HG03025 (cell line): ENCODE measurements around the gene POU2F3.

Experiments used
- ATAC-seq: cut with Tn5 transposase; IDR thresholded peaks from one replicate; pipeline ENCODE4 v1.9.1; 2021; ENCODE audit warnings: mild to moderate bottlenecking, moderate library complexity; ENCODE audit not compliant: unreplicated experiment, low FRiP score

Gene POU2F3

DNA sequence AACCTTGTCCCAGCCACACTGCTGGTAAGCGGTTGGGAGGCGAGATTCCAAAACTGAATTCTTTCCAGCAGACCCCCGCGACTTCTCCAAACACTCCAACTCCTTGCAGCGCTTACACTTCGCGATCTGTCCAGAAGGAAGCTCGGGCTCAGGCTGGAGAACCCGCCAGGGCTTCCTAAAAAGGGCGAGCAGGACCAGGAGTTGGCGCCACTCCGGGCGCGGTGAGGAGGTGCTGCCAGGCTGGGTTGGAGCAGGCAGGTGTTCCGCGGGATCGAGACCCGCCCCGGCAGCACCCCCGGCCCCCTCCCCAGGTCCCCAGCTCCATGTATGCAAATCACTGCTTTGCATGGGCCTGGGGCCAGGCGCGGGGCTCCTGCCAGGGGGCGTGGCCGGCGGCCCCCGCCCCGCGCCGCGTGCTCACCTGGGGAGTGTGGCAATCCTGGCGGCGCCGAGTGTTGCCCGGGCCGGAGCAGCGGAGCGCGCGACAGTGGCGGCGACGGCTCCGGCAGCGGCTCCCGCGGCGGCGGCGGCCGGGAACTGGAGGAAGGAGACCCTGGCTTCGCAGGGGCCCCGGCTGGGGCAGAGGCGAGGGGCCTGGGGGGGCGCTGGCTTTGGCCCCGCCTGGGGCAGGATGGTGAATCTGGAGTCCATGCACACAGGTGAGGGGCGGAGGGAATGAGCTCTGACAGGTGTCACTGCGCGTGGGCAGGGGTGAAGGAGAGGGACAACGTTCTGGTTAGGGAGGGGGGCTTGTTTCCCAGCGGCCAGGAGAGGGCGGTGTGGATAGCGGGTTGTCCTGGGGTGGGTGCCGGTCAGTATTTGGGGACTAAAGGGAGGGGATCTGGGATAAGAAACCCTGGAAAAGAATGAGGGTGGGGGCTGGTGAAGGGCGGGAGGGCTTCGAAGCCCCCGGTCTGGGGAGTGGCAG, at the start of gene POU2F3:
Gene POU2F3, plus strand, starts transcription at position 428 of the 928 bp plus-strand sequence. Its CDS starts 204 bp downstream, at position 632.
- ATAC-seq = no peak

GRCh38 chr11:120191058-120191457, 48.9 kb upstream of the POU2F3 start:
- ATAC-seq = no peak

- no peak for ATAC-seq
Measured at GRCh38 chr11:120192831-120193625, 46.9 kb upstream of the POU2F3 start.

DNA sequence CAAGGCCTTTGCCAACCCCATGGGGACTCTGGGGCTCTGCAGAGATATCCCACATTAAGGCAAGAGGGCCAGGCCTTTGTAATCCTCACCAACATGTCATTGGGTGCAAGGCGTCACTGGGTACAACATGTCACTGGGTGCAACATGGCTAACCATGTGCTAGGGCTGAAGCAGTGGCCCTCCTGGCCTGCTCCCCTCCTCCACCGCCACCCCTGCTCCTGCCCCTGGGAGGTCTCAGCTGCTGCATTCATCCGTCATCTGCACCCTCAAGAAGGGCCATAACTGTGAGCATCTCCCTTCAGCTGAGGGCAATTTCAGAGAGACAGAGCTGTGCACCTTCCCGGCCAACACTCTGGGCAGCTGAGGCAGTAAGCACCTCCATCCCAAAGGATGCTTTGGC, 45.8 kb upstream of the POU2F3 start:
- no peak for ATAC-seq

GRCh38 chr11:120195601-120196320, 44.2 kb upstream of the POU2F3 start:
- ATAC-seq = no peak

DNA sequence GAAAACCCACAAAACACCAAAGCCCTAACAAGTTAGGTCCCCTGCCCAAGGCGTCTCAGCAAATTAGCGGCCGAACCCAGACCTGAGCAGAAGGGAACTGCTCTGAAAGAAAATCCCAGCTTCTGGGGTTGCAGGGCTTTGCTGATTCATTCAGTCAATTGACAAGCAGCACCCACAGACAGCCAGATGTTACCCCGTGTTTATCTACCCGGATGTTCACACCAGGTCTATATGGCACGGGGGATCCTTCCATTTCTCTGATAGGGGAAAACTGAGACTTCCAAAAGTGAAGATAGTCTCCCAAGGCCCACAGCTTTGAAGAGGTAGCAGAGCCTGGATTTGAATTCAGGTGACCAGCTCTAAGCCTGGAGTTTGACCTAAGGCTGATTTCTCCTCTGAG, 43.1 kb upstream of the POU2F3 start:
- no peak for ATAC-seq

DNA sequence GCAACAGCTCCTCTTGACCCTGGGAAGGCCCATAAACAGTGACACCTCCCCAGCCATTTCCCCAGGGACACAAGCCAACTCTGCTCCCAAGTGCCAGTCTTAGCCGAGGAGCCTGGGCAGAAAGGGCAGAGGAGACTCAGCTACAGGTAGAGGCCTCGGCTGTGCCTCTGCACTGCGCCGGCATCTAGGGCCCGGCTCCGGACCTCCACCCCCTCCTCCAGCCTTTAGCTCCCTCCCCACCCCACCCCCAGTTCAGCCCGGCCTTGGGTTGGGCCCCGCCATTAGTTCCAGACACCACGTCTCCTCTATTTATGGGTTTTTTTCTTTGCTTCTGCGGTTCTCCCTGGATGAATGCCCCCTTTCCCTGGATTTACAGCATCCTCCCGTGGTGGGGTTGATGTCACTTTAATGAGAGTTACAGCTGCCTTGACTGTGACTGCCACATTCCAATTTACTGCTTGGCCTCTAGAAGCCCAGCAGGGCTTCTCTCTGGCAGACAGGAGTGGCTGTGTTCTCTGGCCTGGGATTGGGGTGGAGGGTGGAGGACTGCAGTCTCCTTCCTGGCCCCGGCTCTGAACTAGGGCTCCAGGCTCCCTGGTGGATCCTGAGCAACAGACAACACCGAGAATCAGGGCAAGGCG, 42.6 kb upstream of the POU2F3 start:
- no peak for ATAC-seq

GRCh38 chr11:120197977-120198376, 42.0 kb upstream of the POU2F3 start:
- no peak for ATAC-seq

DNA sequence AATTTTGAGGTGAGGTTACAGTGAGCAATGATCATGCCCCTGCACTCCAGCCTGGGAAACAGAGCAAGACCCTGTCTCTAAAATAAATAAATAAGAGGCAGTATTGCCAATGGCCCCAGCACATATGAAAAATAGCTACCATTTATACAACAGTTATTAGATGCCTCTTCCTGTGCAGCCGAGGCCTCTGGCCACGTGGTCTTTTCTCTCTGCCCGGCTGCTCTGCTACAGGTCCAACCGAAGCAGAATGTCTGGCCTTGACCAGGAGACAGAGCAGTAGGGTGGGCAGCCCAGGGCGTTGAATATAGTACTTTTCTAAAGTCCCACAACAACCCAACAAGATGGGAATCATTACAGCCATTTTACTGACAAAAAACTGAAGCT, 41.5 kb upstream of the POU2F3 start:
- ATAC-seq = no peak

DNA sequence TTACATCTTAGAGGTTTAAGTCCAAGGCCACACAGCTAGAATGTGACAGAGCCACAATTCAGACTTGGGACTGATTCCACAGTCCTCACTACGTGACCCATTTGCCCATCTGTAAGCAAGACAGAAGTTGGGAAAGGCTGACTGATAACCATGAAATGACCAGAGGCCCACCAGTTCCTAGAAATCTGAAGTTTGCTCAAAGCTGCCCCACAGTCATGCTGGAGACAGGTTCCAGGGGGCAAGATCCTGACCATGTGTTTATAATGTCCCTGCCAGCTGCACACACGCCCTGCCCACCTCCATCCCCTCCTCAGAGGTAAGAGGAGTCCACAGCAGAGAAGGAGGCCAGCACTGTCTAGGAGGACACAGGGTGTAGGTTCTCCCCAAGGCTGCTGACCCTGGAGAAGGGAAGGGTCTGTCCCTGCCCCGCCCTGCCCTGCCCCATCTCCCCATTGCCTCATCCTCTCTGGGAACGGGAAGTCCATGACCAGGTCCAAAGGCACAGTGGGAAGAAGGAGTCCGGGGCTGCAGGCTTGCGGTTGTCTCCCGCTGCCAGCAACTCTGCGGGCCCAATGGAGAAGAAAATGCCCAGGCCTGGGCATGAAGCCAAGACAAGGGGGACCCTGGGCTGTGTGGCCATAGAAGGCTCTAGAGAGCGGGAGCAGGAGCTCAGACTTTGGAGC, 41.0 kb upstream of the POU2F3 start:
- no peak for ATAC-seq

- no peak for ATAC-seq
Measured at GRCh38 chr11:120199613-120200012, 40.3 kb upstream of the POU2F3 start.

- ATAC-seq = no peak
Measured at GRCh38 chr11:120200677-120201076, 39.3 kb upstream of the POU2F3 start.

- no peak for ATAC-seq
Measured at GRCh38 chr11:120201653-120202052, 38.3 kb upstream of the POU2F3 start.

DNA sequence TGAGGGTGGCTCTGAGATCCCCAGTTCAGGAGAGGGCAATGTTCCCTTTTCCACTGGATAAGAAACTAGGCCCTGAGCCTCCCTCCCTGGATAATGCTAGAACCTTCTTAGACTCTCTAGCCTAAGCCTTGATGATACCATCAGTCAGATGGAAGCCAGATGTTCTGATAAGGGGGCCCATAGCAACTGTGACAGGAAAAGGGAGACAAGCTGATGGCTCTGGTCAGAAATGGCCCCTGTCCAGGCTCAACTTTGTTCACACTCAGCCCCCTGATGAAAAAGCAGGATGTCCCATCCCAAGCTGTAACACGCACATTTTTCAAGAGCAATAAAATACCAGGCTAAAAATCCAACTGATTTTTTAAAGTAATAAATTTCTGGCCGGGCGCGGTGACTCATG, 36.3 kb upstream of the POU2F3 start:
- ATAC-seq = no peak

GRCh38 chr11:120205596-120206161, 34.3 kb upstream of the POU2F3 start:
- no peak for ATAC-seq

- no peak for ATAC-seq
Measured at GRCh38 chr11:120207512-120207911, 32.4 kb upstream of the POU2F3 start.

- no peak for ATAC-seq
Measured at GRCh38 chr11:120208001-120208441, 31.9 kb upstream of the POU2F3 start.

GRCh38 chr11:120208777-120209176, 31.2 kb upstream of the POU2F3 start:
- ATAC-seq = no peak
